NB4 (cell line): ENCODE results near the gene LRRN1.

Experiments used
- DNase-seq: peaks from one replicate; pipeline ENCODE4 v3.0.0; 2010; ENCODE audit warnings: low read depth
- H3K4me3 ChIP-seq: one replicate; pipeline ENCODE4 v1.5.1; 2011; ENCODE audit warnings: mild to moderate bottlenecking, low read depth, low read length, moderate library complexity
- CTCF ChIP-seq: IDR thresholded peaks from one replicate; pipeline ENCODE4 v1.5.1; 2012; ENCODE audit warnings: low read depth, low read length
- MAX ChIP-seq: IDR thresholded peaks from 2 replicates; pipeline ENCODE4 v1.6.1; 2011; ENCODE audit warnings: low read depth, low read length
- MYC ChIP-seq: IDR thresholded peaks from 2 replicates; pipeline ENCODE4 v1.6.1; 2011; ENCODE audit warnings: low read depth, low read length
- POLR2A ChIP-seq: IDR thresholded peaks from 2 replicates; pipeline ENCODE4 v1.6.1; 2011; ENCODE audit warnings: mild to moderate bottlenecking; ENCODE audit not compliant: insufficient read length; ENCODE audit errors: extremely low read depth

LRRN1 gene

GRCh38 chr3:3772338-3772737 is 26.9 kb upstream of the LRRN1 start:
- no peak for TF ChIP-seq MYC
- no peak for TF ChIP-seq MAX
- TF ChIP-seq POLR2A = no peak
- TF ChIP-seq CTCF = no peak
- no peak overlapping the region for H3K4me3 ChIP-seq
- no peak for DNase-seq

GRCh38 chr3:3772920-3773319 is 26.3 kb upstream of the LRRN1 start:
- H3K4me3 ChIP-seq = no peak overlapping the region
- DNase-seq = no peak
- TF ChIP-seq MAX (no peak), MYC (no peak), CTCF (no peak), POLR2A (no peak)

GRCh38 chr3:3776607-3777006 is 22.6 kb upstream of the LRRN1 start:
- no peak overlapping the region for H3K4me3 ChIP-seq
- no peak for TF ChIP-seq MAX
- no peak for TF ChIP-seq CTCF
- TF ChIP-seq MYC = no peak
- DNase-seq = no peak

- TF ChIP-seq CTCF (no peak), MAX (no peak), MYC (no peak), POLR2A (no peak)
- H3K4me3 ChIP-seq = no peak overlapping the region
- no peak for DNase-seq
These were observed 21.0 kb upstream of the LRRN1 start for GRCh38 chr3:3778216-3778615.

- no peak for TF ChIP-seq CTCF
- no peak for TF ChIP-seq MYC
- TF ChIP-seq MAX = no peak
- no peak for TF ChIP-seq POLR2A
- no peak for DNase-seq
- H3K4me3 ChIP-seq = no peak overlapping the region
These were observed 20.5 kb upstream of the LRRN1 start for GRCh38 chr3:3778641-3779270.
